Breast epithelium (tissue), 4 donors: ENCODE measurements around the gene SLC38A3. TPM values are rescaled to one million over a fixed set of nuclear protein-coding genes. Genes with fewer than 3 reads are reported as not detected.

Experiments used
- DNase-seq, 2 donors: peaks; one replicate each; pipeline ENCODE4 v3.0.0-alpha.2; 2019; ENCODE audit warnings: low spot score in 2 of 2
- H3K27ac ChIP-seq, 2 donors: fragments of 200-600 bp; sonication (generic) in 1 of 2; one replicate each; pipeline ENCODE4 v1.5.1; 2016 to 2019; ENCODE audit warnings: mild to moderate bottlenecking in 1 of 2
- H3K27me3 ChIP-seq, 2 donors: fragments of 200-600 bp; sonication (generic) in 1 of 2; one replicate each; pipeline versions ENCODE4 v1.5.1 to v1.6.0; 2017 to 2019; ENCODE audit warnings: control low read depth in 1 of 2, mild to moderate bottlenecking in 1 of 2
- H3K36me3 ChIP-seq: fragments of 200-600 bp; one replicate; pipeline ENCODE4 v1.5.1; 2019
- H3K4me1 ChIP-seq, 2 donors: fragments of 200-600 bp; sonication (generic); one replicate each; pipeline ENCODE4 v1.5.1; 2016 to 2019; ENCODE audit warnings: control low read depth in 1 of 2
- H3K4me3 ChIP-seq, 3 donors: fragments of 200-600 bp; sonication (generic); 1 replicate in 2 of 3; 2 replicates in 1 of 3; pipeline ENCODE4 v1.5.1; 2016 to 2019; ENCODE audit warnings: mild to moderate bottlenecking in 3 of 3, moderate library complexity in 2 of 3
- H3K9me3 ChIP-seq, 2 donors: fragments of 200-600 bp; sonication (generic) in 1 of 2; one replicate each; pipeline ENCODE4 v1.5.1; 2016 to 2019; ENCODE audit warnings: control low read depth in 1 of 2
- CTCF ChIP-seq, 3 donors: fragments of 450-650 bp; IDR thresholded peaks; one replicate each; pipeline ENCODE4 v1.5.1; 2016 to 2017; ENCODE audit warnings: antibody characterized with exemption in 3 of 3, mild to moderate bottlenecking in 3 of 3, moderate library complexity in 3 of 3
- POLR2A ChIP-seq: fragments of 450-650 bp; IDR thresholded peaks from one replicate; pipeline ENCODE4 v1.6.1; 2016; ENCODE audit warnings: antibody characterized with exemption, mild to moderate bottlenecking, moderate library complexity
- POLR2AphosphoS5 ChIP-seq, 3 donors: sonication (generic); formaldehyde crosslinking; IDR thresholded peaks; one replicate each; pipeline ENCODE4 v1.6.1; 2017; ENCODE audit warnings: antibody characterized with exemption in 3 of 3
- intact Hi-C: fragments of 100-400 bp; cut with DNase I; formaldehyde crosslinking; loops from one replicate; pipeline ENCODE4 v1.15.1; 2023; ENCODE audit warnings: low total_unique reads
- total RNA-seq, 3 donors: library from RNA; depleted of rRNA; stranded (reverse); fragments of >200 nt; gene quantifications; one replicate each; pipeline ENCODE4 v1.1.0, GENCODE V29; 2016

SLC38A3 gene
- total RNA-seq, 3 donors from 2014 or later: 0.98 to 2.5 TPM; not detected in 1

GRCh38 chr3:50237754-50238548 lies 32.9 kb downstream of the SLC38A3 start:
- peaks cover 24 to 25% of the 10 kb centered on the region in 2 donors for H3K4me1 ChIP-seq
- H3K9me3 ChIP-seq: no peaks in the 10 kb centered on the region
- H3K27ac ChIP-seq: peak overlapping the region; percentile 91
- peak; percentile 70 to 80 for DNase-seq
- peak in 2 of 3 donors; percentile 56 to 66 for TF ChIP-seq POLR2AphosphoS5 (IDR thresholded peaks at IDR 0.05)
- peak; percentile 2 for TF ChIP-seq POLR2A
- no peak for TF ChIP-seq CTCF (IDR thresholded peaks at IDR 0.05)
- peak overlapping the region; percentile 77 to 87 (median 87) for H3K4me3 ChIP-seq
- no peaks in the 10 kb centered on the region for H3K27me3 ChIP-seq
- intact Hi-C loops: no loop called here
- no peaks in the 10 kb centered on the region for H3K36me3 ChIP-seq

- Histone ChIP-seq H3K27ac (peak overlapping the region; percentile 91), H3K27me3 (no peaks in the 10 kb centered on the region), H3K4me3 (peak overlapping the region; percentile 77 to 87 (median 87)), H3K9me3 (no peaks in the 10 kb centered on the region), H3K4me1 (peaks cover 28 to 30% of the 10 kb centered on the region in 2 donors), H3K36me3 (no peaks in the 10 kb centered on the region)
- TF ChIP-seq CTCF (IDR thresholded peaks at IDR 0.05) (no peak), POLR2AphosphoS5 (IDR thresholded peaks at IDR 0.05) (peak in 2 of 3 donors; percentile 31 to 49), POLR2A (no peak)
- peak; percentile 90 for DNase-seq
- intact Hi-C loops: no loop called here
These were observed 33.5 kb downstream of the SLC38A3 start for GRCh38 chr3:50238549-50239026.

GRCh38 chr3:50239649-50240048 lies 34.6 kb downstream of the SLC38A3 start:
- H3K27ac ChIP-seq: peak overlapping the region; percentile 91
- H3K4me1 ChIP-seq: peaks cover 30 to 32% of the 10 kb centered on the region in 2 donors
- TF ChIP-seq POLR2AphosphoS5 (IDR thresholded peaks at IDR 0.05) (no peak), CTCF (IDR thresholded peaks at IDR 0.05) (no peak), POLR2A (no peak)
- no peaks in the 10 kb centered on the region for H3K36me3 ChIP-seq
- intact Hi-C loops: no loop called here
- DNase-seq: no peak
- H3K9me3 ChIP-seq: no peaks in the 10 kb centered on the region
- no peak overlapping the region for H3K4me3 ChIP-seq
- no peaks in the 10 kb centered on the region for H3K27me3 ChIP-seq

- Histone ChIP-seq H3K9me3 (no peaks in the 10 kb centered on the region), H3K27me3 (no peaks in the 10 kb centered on the region), H3K4me3 (peak overlapping the region in 1 of 3 donors; percentile 11), H3K4me1 (peaks cover 30 to 46% of the 10 kb centered on the region in 2 donors), H3K36me3 (no peaks in the 10 kb centered on the region), H3K27ac (peak overlapping the region; percentile 91 to 93)
- DNase-seq: no peak
- TF ChIP-seq POLR2AphosphoS5 (IDR thresholded peaks at IDR 0.05) (no peak), CTCF (IDR thresholded peaks at IDR 0.05) (no peak), POLR2A (no peak)
- intact Hi-C loops: no loop called here
These were observed 36.1 kb downstream of the SLC38A3 start for GRCh38 chr3:50241163-50241562.

GRCh38 chr3:50241713-50242380 lies 36.8 kb downstream of the SLC38A3 start:
- Histone ChIP-seq H3K4me1 (peaks cover 33 to 51% of the 10 kb centered on the region in 2 donors), H3K27me3 (no peaks in the 10 kb centered on the region), H3K9me3 (no peaks in the 10 kb centered on the region), H3K36me3 (no peaks in the 10 kb centered on the region), H3K4me3 (peak overlapping the region in 1 of 3 donors; percentile 11), H3K27ac (peak overlapping the region; percentile 78 to 93)
- TF ChIP-seq CTCF (IDR thresholded peaks at IDR 0.05) (no peak), POLR2AphosphoS5 (IDR thresholded peaks at IDR 0.05) (no peak), POLR2A (no peak)
- no peak for DNase-seq
- intact Hi-C loops: no loop called here
